Fibroblast of mammary gland (primary cell): ENCODE results near the gene ZNF555.
A peak's percentile ranks its signal among the peaks of the same experiment; 100 is the strongest.
"Not testable (repeated sequence)": the region's sequence is repeated elsewhere in the genome, so short reads cannot be mapped to it uniquely, and the experiment has no call there.

Source experiments
- DNase-seq: peaks from one replicate; pipeline ENCODE4 v3.0.0-alpha.2; 2010; ENCODE audit warnings: low read depth
- H3K4me3 ChIP-seq: 2 replicates; pipeline ENCODE4 v1.5.1; 2011; ENCODE audit warnings: low read depth, mild to moderate bottlenecking, low read length, moderate library complexity; ENCODE audit not compliant: control insufficient read depth
- TF ChIP-seq, protein P1 (sequence below): conservative IDR thresholded peaks from 2 replicates; pipeline ENCODE4 v1.5.1; 2011; ENCODE audit warnings: low read depth, low read length, inconsistent platforms; ENCODE audit not compliant: control insufficient read depth, insufficient read depth

ZNF555 gene

DNA sequence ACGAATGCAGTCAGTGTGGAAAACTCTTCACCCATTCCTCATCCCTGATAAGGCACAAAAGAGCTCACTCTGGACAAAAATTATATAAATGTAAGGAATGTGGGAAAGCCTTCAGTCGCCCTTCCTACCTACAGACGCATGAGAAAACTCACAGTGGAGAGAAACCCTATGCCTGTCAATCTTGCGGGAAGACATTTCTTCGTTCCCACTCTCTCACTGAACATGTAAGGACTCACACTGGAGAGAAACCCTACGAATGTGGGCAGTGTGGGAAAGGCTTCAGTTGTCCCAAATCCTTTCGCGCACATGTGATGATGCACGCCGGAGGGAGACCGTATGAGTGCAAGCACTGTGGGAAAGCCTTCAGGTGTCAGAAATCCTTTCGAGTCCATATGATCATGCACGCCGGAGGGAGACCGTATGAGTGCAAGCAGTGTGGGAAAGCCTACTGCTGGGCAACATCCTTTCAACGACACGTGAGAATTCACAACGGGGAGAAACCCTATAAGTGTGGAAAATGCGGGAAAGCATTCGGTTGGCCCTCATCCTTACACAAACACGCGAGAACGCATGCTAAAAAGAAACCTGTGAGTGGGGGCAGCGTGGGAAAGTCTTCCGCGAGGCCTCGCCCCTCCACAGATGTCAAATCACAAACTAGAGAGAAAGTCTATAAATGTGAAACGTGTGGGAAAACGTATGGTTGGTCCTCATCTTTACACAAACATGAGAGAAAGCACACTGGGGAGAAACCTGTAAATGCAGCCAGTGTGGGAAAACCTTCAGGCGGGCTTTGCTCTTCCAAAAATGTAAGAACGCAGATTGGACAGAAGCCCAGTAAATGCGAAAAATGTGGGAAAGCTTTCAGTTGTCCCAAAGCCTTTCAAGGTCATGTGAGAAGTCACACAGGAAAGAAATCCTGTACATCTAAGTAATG, 36.4 kb downstream of the ZNF555 start:
- no peak overlapping the region for H3K4me3 ChIP-seq
- TF ChIP-seq, protein P1, sequence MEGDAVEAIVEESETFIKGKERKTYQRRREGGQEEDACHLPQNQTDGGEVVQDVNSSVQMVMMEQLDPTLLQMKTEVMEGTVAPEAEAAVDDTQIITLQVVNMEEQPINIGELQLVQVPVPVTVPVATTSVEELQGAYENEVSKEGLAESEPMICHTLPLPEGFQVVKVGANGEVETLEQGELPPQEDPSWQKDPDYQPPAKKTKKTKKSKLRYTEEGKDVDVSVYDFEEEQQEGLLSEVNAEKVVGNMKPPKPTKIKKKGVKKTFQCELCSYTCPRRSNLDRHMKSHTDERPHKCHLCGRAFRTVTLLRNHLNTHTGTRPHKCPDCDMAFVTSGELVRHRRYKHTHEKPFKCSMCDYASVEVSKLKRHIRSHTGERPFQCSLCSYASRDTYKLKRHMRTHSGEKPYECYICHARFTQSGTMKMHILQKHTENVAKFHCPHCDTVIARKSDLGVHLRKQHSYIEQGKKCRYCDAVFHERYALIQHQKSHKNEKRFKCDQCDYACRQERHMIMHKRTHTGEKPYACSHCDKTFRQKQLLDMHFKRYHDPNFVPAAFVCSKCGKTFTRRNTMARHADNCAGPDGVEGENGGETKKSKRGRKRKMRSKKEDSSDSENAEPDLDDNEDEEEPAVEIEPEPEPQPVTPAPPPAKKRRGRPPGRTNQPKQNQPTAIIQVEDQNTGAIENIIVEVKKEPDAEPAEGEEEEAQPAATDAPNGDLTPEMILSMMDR, result no peak
- no peak for DNase-seq

DNA sequence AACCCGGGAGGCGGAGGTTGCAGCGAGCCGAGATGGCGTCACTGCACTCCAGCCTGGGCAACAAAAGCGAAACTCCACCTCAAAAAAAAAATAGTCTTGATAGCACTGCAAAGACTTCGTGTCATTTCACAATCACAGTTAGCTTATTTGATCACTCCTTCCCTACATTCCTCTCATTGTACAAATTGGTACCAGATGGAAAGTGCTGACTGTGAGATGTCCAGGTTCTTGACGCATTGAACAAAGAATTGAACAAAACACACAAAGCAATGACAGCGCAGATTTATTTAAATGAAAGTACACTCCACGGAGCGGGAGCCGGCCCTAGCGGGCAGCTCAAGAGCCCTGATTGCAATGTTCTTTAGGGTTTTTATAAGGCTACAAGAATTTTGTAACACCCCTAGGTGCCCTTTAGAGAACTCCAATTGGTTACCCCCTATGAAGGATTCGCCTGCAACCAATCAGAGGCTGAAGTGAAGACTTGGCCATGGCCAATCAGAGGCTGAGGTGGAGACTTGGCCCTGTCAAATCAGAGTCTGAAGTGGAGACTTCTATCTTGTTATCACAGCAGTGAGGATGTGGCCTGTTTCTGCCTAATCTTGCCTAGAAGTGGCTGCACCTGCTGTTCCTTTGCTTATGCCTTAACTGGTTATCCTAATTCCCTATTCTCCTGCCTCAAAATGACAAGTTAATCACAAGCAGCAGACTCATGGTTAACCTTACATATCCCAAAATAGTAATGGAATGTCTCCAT, 42.6 kb downstream of the ZNF555 start:
- peak; percentile 72 for DNase-seq
- H3K4me3 ChIP-seq, result no peak overlapping the region
- TF ChIP-seq, protein P1, result no peak

DNA sequence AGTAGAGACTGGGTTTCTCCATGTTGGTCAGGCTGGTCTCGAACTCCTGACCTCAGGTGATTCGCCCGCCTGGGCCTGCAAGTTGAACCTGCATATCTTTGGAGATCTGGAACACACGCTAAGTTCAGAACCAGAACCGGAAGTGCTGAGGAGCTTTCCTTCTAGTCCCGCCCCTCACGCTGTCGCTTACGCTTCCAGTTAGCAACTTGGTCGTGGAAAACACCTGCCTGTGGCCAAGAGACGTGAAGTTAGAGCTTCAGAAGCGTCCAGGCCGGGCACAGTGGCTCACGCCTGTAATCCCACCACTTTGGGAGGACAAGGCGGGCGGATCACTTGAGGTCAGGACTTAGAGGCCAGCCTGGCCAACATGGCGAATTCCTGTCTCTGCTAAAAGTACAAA, 44.5 kb downstream of the ZNF555 start:
- no peak for DNase-seq
- TF ChIP-seq, protein P1, result no peak

DNA sequence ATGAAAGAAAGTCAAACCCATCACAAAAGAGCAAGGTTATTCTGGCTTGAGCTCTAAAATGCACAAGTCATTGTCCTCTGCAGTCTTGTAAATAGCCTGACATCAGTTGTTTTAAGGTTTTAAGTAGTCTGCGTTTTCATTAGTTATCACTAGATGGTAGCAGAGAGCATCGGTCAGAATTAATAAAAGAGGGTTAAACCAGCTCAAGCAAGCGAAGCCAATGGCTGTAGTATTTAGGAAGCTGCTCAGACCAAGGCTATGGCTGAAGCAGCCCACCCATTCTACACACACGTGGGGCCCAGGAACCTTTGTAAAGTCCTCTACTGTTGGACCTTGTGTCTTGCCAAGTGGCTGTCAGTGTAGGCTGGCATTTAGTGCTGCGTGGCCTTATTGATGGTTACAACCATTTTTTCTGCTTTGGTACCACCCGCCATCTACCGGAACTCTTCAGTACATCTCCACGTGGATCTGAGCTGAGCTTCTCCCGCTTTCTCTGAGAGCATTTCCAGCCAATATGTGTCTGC, 46.2 kb downstream of the ZNF555 start:
- TF ChIP-seq, protein P1, result peak; percentile 60
- no peak overlapping the region for H3K4me3 ChIP-seq
- DNase-seq, result peak; percentile 77

More for the DNA sequence above, 44.5 kb downstream of the ZNF555 start:
- H3K4me3 ChIP-seq, result no peak overlapping the region

DNA sequence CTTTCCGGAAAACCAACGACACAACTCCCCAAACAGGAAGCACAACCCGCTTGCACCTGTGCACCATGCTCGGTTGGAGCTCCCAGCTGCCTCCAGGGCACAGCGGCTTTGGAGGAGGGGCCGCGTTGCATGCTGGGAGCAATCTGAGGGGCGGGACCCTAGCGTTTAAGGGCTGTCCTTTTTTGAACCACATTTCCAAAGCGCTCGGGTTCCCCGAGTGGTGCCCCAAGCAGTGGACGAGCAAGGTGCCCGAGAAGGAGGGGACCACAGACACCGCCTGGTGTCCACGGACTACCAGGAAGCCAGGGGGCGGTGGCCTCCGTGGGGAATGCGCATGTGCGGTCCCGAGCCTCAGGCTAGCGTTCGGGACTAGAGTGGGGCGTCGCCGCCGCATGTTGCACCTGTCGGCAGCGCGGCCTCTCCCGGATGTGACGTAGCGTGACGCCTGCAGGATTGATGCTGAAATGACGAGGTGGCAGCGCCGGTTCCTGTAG, 47.5 kb downstream of the ZNF555 start:
- H3K4me3 ChIP-seq, result peak overlapping the region; percentile 22
- no peak for DNase-seq
- TF ChIP-seq, protein P1, result no peak

DNA sequence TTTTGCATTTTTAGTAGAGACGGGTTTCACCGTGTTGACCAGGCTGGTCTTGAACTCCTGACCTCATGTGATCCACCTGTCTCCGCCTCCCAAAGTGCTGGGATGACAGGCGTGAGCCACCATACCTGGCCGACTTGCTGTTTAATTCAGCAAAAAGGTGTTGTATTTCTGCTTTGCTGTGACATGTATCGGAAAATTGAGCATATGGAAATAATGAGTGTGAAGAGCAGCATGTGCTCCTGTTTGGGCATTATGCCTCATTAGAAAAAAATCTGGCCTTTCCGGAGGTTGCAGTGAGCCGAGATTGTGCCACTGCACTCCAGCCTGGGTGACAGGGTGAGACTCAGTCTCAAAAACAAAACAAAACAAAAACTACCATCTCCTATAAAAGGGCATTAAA, 49.3 kb downstream of the ZNF555 start:
- not testable (repeated sequence) for DNase-seq

More for the DNA sequence above, 49.3 kb downstream of the ZNF555 start:
- not testable (repeated sequence) for H3K4me3 ChIP-seq
